Spleen (tissue), 11 donors: ENCODE measurements around the gene SLC1A5. TPM values are rescaled to one million over a fixed set of nuclear protein-coding genes. Genes with fewer than 3 reads are reported as not detected.

Source experiments
- DNase-seq: peaks from one replicate; pipeline ENCODE4 v3.0.0-alpha.2; 2020
- H3K27ac ChIP-seq, 8 donors: fragments of 200-600 bp; sonication (generic) in 7 of 8; 1 replicate in 4 of 8; 2 replicates in 4 of 8; pipeline versions ENCODE4 v1.5.0 to v1.8.0; 2016 to 2021; ENCODE audit warnings: inconsistent platforms in 4 of 8, mild to moderate bottlenecking in 4 of 8, moderate library complexity in 1 of 8
- H3K27me3 ChIP-seq, 7 donors: fragments of 200-600 bp; sonication (generic) in 6 of 7; replicated peaks in 1 of 7; 1 replicate in 4 of 7; 2 replicates in 3 of 7; pipeline versions ENCODE4 v1.5.0 to v1.8.0; 2016 to 2021; ENCODE audit warnings: inconsistent platforms in 3 of 7, mild to moderate bottlenecking in 1 of 7
- H3K36me3 ChIP-seq, 6 donors: fragments of 200-600 bp; sonication (generic) in 5 of 6; 1 replicate in 4 of 6; 2 replicates in 2 of 6; pipeline versions ENCODE4 v1.5.0 to v1.8.0; 2016 to 2021; ENCODE audit warnings: inconsistent platforms in 2 of 6
- H3K4me1 ChIP-seq, 6 donors: fragments of 200-600 bp; sonication (generic) in 5 of 6; 1 replicate in 3 of 6; 2 replicates in 3 of 6; pipeline versions ENCODE4 v1.5.0 to v1.8.0; 2016 to 2021; ENCODE audit warnings: inconsistent platforms in 3 of 6
- H3K4me3 ChIP-seq, 8 donors: fragments of 200-600 bp; sonication (generic) in 7 of 8; 1 replicate in 4 of 8; 2 replicates in 4 of 8; pipeline versions ENCODE4 v1.5.0 to v1.8.0; 2016 to 2021; ENCODE audit warnings: inconsistent platforms in 4 of 8, mild to moderate bottlenecking in 4 of 8, moderate library complexity in 2 of 8
- H3K9me3 ChIP-seq, 8 donors: fragments of 200-600 bp; sonication (generic) in 7 of 8; 1 replicate in 4 of 8; 2 replicates in 4 of 8; pipeline versions ENCODE4 v1.5.0 to v1.8.0; 2016 to 2021; ENCODE audit warnings: inconsistent platforms in 4 of 8
- POLR2A ChIP-seq, 3 donors: fragments of 450-650 bp; IDR thresholded peaks; one replicate each; pipeline ENCODE4 v1.5.1; 2017; ENCODE audit warnings: antibody characterized with exemption in 3 of 3, mild to moderate bottlenecking in 1 of 3
- POLR2AphosphoS5 ChIP-seq, 3 donors: sonication (generic); formaldehyde crosslinking; IDR thresholded peaks; one replicate each; pipeline ENCODE4 v1.5.1; 2017; ENCODE audit warnings: antibody characterized with exemption in 3 of 3
- WGBS, 5 donors: extraction: QIAGEN DNeasy Blood & Tissue Kit in 3 of 5; methylation state at CpG; one replicate each; pipeline versions ENCODE4 v1.1.5 to v1.1.7; 2013 to 2018; 5-methylcytosine and 5-hydroxymethylcytosine counted together
- intact Hi-C: fragments of 100-400 bp; cut with DNase I; formaldehyde crosslinking; loops from one replicate; pipeline ENCODE4 v1.15.0; 2023; ENCODE audit warnings: low total_unique reads
- polyA plus RNA-seq, 3 donors: library from polyadenylated mRNA; stranded (reverse); fragments of 200-250 nt; gene quantifications; one replicate each; pipeline ENCODE4 v1.2.1, GENCODE V29; 2013
- total RNA-seq, 7 donors: library from RNA; depleted of rRNA in 3 of 7; stranded (reverse); fragments of >200 nt in 3 of 7; fragmentation: NEBNext Ultra II Directional in 4 of 7; extraction: Animal tissue kit (Norgen Biotek cat#: 25700) in 4 of 7; gene quantifications; one replicate each; pipeline versions ENCODE4 v1.1.0 to v1.2.1, GENCODE V29; 2016 to 2021
- TF ChIP-seq, protein P1 (sequence below), 11 experiments: fragments of 200-600 bp in 7 of 11; fragments of 450-650 bp in 4 of 11; sonication (generic) in 4 of 11; IDR thresholded peaks in 8 of 11; conservative IDR thresholded peaks in 3 of 11; 1 replicate in 7 of 11; 2 replicates in 4 of 11; pipeline versions ENCODE4 v1.4.0 to v1.8.0; 2016 to 2021; ENCODE audit warnings: antibody characterized with exemption in 11 of 11, inconsistent platforms in 4 of 11, mild to moderate bottlenecking in 1 of 11
- donor health status: healthy with polysubstance abuse.
- donor health status: DM: no; HTN: no; CAD: no; lungs with moderate emphysema.
- donor health status: DM: no; HTN: no; CAD: no.
- donor health status: Bipolar disorder and iron deficiency.
- donor health status: healthy.
- donor health status: DM: no; HTN: no; CAD: no.
- donor health status: DM: yes; HTN: yes; CAD: no.

Gene SLC1A5
- total and polyA plus RNA-seq, 10 donors = 13.2 to 62.8 (median 48.0) TPM

DNA sequence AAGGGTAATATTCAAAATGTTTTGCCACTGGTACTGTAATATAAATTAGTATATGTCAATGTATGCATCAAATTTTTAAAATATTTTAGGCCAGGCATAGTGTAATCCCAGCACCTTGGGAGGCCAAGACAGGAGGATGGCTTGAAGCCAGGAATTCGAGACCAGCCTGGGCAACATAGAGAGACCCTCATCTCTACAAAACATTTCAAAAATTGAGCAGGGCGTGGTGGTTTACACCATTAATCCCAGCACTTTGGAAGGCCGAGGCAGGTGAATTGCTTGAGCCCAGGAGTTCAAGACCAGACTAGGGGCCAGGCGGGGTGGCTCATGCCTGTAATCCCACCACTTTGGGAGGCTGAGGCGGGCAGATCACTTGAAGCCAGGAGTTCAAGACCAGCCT, 28.0 kb downstream of the SLC1A5 start:
- TF ChIP-seq POLR2A (IDR thresholded peaks at IDR 0.05) (no peak), POLR2AphosphoS5 (IDR thresholded peaks at IDR 0.05) (no peak)
- TF ChIP-seq, protein P1, sequence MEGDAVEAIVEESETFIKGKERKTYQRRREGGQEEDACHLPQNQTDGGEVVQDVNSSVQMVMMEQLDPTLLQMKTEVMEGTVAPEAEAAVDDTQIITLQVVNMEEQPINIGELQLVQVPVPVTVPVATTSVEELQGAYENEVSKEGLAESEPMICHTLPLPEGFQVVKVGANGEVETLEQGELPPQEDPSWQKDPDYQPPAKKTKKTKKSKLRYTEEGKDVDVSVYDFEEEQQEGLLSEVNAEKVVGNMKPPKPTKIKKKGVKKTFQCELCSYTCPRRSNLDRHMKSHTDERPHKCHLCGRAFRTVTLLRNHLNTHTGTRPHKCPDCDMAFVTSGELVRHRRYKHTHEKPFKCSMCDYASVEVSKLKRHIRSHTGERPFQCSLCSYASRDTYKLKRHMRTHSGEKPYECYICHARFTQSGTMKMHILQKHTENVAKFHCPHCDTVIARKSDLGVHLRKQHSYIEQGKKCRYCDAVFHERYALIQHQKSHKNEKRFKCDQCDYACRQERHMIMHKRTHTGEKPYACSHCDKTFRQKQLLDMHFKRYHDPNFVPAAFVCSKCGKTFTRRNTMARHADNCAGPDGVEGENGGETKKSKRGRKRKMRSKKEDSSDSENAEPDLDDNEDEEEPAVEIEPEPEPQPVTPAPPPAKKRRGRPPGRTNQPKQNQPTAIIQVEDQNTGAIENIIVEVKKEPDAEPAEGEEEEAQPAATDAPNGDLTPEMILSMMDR (IDR thresholded peaks at IDR 0.05 in 8 of 11, conservative IDR thresholded peaks at IDR 0.05 in 3 of 11) = no peak
- H3K36me3 ChIP-seq = peaks cover 0 to 31% (median 10%) of the 10 kb centered on the region in 6 donors
- no peaks in the 10 kb centered on the region for H3K27me3 ChIP-seq
- no peak overlapping the region for H3K4me3 ChIP-seq
- peaks cover 16 to 34% (median 22%) of the 10 kb centered on the region in 6 donors for H3K4me1 ChIP-seq
- DNase-seq = no peak
- 88 to 97% (median 92%) methylated on average over 5 of the region's 5 CpGs for WGBS, 5 donors
- H3K27ac ChIP-seq = no peak overlapping the region
- H3K9me3 ChIP-seq = no peaks in the 10 kb centered on the region
- intact Hi-C loops = no loop called here

DNA sequence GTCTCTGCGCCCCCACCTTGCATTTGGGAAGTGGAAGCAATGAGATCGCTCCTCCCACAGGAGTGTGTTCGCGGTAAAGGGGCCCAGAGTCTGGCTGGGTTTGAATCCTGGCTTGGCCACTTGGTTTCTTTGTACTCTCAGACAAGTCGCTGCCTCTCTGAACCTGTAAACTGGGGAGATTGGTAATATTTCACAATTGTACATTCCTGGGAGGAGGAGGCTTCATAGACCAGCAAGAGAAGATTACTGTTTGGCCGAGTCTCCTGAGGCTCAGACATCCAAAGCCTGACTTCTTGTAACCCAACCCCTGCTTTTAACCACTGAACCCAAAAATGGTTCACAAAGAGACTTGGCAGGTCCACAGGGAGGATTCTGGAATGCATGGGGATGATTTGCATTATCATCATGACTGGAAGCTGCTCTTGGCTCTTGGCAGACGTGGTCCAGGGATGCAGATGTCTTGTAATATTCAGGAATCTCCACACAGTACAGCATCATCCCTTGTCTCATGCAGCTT, 28.5 kb downstream of the SLC1A5 start:
- Histone ChIP-seq H3K4me3 (no peak overlapping the region), H3K4me1 (peaks cover 19 to 34% (median 26%) of the 10 kb centered on the region in 6 donors), H3K27me3 (no peaks in the 10 kb centered on the region), H3K27ac (no peak overlapping the region), H3K36me3 (peaks cover 0 to 33% (median 10%) of the 10 kb centered on the region in 6 donors), H3K9me3 (no peaks in the 10 kb centered on the region)
- no peak for DNase-seq
- TF ChIP-seq POLR2A (IDR thresholded peaks at IDR 0.05) (no peak), POLR2AphosphoS5 (IDR thresholded peaks at IDR 0.05) (no peak)
- TF ChIP-seq, protein P1 (IDR thresholded peaks at IDR 0.05 in 8 of 11, conservative IDR thresholded peaks at IDR 0.05 in 3 of 11) = no peak
- WGBS, 5 donors = 72 to 88% (median 83%) methylated on average over 7 of the region's 7 CpGs
- intact Hi-C loops = no loop called here

DNA sequence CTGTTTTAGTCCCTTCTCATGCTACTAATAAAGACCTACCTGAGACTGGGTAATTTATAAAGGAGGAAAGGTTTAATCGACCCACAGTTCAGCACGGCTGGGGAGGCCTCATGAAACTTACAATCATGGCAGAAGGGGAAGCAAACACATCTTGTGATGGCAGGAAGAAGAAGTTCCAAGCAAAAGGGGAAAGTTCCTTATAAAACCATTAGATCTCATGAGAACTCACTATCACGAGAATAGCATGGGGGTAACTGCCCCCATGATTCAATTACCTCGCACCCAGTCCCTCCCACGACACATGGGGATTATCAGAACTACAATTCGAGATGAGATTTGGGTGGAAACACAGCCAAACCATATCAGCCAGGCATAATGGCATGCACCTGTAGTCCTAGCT, 29.2 kb downstream of the SLC1A5 start:
- Histone ChIP-seq H3K27ac (peak overlapping the region in 1 of 8 donors; percentile 33), H3K4me1 (peaks cover 20 to 38% (median 31%) of the 10 kb centered on the region in 6 donors), H3K27me3 (no peaks in the 10 kb centered on the region), H3K9me3 (no peaks in the 10 kb centered on the region), H3K4me3 (no peak overlapping the region), H3K36me3 (peaks cover 0 to 33% (median 10%) of the 10 kb centered on the region in 6 donors)
- intact Hi-C loops = no loop called here
- 62 to 82% (median 73%) methylated on average over 6 of the region's 6 CpGs for WGBS, 5 donors
- no peak for DNase-seq
- TF ChIP-seq POLR2A (IDR thresholded peaks at IDR 0.05) = no peak
- TF ChIP-seq, protein P1 (IDR thresholded peaks at IDR 0.05 in 8 of 11, conservative IDR thresholded peaks at IDR 0.05 in 3 of 11) = no peak
- no peak for TF ChIP-seq POLR2AphosphoS5 (IDR thresholded peaks at IDR 0.05)

DNA sequence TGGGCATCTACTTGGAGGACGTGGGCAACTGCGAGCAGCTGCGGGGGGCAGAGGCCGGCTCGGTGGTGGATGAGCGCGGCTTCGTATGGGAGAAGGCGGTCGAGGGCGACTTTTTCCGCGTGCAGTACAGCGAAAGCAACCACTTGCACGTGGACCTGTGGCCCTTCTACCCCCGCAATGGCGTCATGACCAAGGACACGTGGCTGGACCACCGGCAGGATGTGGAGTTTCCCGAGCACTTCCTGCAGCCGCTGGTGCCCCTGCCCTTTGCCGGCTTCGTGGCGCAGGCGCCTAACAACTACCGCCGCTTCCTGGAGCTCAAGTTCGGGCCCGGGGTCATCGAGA, 31.9 kb downstream of the SLC1A5 start:
- no peaks in the 10 kb centered on the region for H3K9me3 ChIP-seq
- H3K27me3 ChIP-seq = no peaks in the 10 kb centered on the region
- no peak overlapping the region for H3K4me3 ChIP-seq
- intact Hi-C loops = loop anchor here (2.0 kb wide), 1 partner anchor 84 kb away; no protein-coding TSS in a partner anchor
- WGBS, 5 donors = 50 to 71% (median 68%) methylated on average over 30 of the region's 30 CpGs
- H3K27ac ChIP-seq = peak overlapping the region in 2 of 8 donors; percentile 14 to 79
- H3K4me1 ChIP-seq = peaks cover 20 to 47% (median 38%) of the 10 kb centered on the region in 6 donors
- H3K36me3 ChIP-seq = peaks cover 0 to 47% (median 10%) of the 10 kb centered on the region in 6 donors
- peak; percentile 56 to 65 (median 60) for TF ChIP-seq POLR2AphosphoS5 (IDR thresholded peaks at IDR 0.05)
- no peak for TF ChIP-seq POLR2A (IDR thresholded peaks at IDR 0.05)
- TF ChIP-seq, protein P1 (IDR thresholded peaks at IDR 0.05 in 8 of 11, conservative IDR thresholded peaks at IDR 0.05 in 3 of 11) = no peak
- no peak for DNase-seq
